GM18868 (cell line): ENCODE data around the gene MEIOC.
"Not testable (repeated sequence)": the region's sequence is repeated elsewhere in the genome, so short reads cannot be mapped to it uniquely, and the experiment has no call there.

ENCODE experiments used
- ATAC-seq: cut with Tn5 transposase; IDR thresholded peaks from one replicate; pipeline ENCODE4 v1.9.1; 2021; ENCODE audit warnings: mild to moderate bottlenecking, moderate library complexity; ENCODE audit not compliant: unreplicated experiment

The MEIOC gene

DNA sequence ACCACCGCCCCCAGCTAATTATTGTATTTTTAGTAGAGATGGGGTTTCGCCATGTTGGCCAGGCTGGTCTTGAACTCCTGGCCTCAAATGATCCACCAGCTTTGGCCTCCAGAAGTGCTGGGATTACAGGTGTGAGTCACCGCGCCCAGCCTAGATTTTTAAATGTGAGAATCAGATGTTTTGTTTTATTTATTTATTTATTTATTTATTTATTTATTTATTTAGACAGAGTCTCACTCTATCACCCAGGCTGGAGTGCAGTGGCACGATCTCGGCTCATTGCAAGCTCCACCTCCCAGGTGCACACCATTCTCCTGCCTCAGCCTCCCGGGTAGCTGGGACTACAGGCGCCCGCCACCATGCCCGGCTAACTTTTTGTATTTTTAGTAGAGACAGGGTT lies 44.0 kb downstream of the MEIOC start:
- ATAC-seq: not testable (repeated sequence)

DNA sequence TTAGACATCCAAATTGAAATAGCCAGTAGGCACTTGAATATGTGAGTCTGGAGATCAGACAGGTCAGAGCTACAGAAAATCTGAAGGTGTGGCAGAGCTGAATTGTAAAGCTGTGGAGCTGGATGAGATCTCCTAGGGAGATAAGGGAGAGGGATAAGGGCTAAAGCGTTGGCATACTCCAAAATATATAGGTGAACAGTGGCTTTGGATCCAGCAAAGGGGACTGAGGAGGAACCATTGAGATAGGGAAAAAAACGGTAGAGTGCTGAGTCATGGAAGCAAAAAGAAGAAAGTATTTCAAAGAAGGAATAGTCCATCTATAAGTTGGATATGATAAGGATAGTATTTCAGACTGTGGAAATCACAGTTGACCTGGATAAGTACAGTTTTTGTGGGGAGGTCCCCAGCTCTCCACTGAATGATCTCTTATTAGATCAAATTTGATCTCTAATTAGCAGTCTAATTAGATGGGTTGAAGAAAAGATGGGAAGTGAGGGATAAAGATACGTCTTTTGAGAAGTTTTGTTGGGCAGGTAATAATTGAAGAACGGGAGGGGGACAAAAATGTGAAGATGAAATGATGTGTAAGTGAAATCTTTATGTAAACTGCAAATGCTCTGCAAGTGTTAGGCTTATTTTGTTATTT lies 51.6 kb downstream of the MEIOC start:
- no peak for ATAC-seq

- ATAC-seq: no peak
Observed at GRCh38 chr17:44708401-44709263, 52.4 kb downstream of the MEIOC start, which contains the start of gene DBF4B. Gene DBF4B, plus strand, starts transcription at chr17:44708665. Its CDS starts 156 bp downstream, at chr17:44708821.

DNA sequence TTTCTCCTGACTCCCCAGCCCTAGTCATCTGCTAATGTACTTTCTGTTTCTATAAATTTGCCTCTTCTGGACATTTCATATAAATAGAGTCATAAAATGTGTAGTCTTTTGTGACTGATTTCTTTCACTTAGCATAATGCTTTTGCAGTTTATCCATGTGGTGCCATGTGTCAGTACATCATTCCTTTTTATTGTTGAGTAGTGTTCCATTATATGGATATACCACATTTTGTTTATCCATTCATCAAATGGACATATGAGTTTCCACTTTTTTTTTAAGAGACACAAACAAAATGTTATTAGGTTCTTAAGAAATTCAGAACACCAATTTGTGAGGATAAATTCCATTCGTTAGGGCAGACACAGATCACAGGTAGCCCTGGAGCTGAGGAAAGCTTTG lies 63.2 kb downstream of the MEIOC start:
- ATAC-seq: no peak

DNA sequence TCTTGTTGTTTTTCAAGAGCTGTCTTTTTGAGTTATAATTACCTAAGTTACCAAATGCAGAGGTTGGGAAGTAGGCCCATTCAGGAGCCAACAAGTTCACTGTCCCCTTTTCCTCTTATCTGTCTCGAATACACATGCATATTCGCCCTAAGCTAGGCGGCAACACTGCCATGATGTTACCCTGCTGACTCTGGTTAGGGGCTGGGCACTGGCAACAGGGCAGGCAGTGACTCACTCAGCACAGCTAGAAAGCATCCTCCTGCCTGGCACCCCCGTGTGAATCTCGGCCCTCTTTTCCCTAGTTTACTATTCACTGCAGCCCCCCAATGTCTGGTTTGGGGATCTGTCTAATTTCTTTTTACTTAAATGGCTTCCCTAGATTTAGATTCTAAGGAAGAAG lies 66.0 kb downstream of the MEIOC start:
- no peak for ATAC-seq
